Astrocyte of the spinal cord (primary cell): ENCODE data around the gene ALK.

Experiments used
- DNase-seq: peaks from one replicate; pipeline ENCODE4 v3.0.0; 2011; ENCODE audit warnings: low read depth, low spot score
- H3K4me3 ChIP-seq: 2 replicates; pipeline ENCODE4 v1.5.1; 2011; ENCODE audit warnings: low read depth, mild to moderate bottlenecking, low read length, moderate library complexity
- in situ Hi-C: cut with HindIII; loops from 2 replicates; pipeline ENCODE4 v1.10.0; 2017; ENCODE audit warnings: low sequenced_read_pairs
- TF ChIP-seq, protein P1 (sequence below): IDR thresholded peaks from 2 replicates; pipeline ENCODE4 v1.5.1; 2012; ENCODE audit warnings: low read depth, mild to moderate bottlenecking, low read length, inconsistent platforms

The ALK gene

DNA sequence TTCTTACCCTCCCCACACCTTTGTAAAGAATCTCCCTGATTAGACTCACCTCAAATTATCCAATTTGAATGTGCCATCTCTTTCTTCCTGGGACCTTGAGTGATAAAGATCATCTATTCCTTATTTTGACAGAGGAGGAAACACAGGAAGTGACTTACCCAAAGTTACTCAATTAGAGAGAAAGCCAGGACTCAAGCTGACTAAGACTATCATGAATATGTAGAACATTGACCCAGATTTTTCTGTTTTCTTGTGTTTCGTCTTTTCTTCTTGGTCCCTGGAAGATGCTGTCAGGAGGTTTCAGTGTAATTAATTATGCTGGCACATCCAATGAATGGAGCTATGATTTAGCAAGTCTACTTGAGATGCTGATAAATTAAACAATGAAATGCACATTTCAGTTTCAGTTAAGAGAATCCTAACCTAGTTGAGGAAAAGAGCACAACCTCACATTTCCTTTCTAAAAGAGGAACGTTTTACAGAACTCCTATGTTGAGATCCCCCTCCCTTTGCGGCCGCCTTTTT is 425.8 kb downstream of the ALK start:
- no peak overlapping the region for H3K4me3 ChIP-seq
- no peak for DNase-seq
- TF ChIP-seq, protein P1, sequence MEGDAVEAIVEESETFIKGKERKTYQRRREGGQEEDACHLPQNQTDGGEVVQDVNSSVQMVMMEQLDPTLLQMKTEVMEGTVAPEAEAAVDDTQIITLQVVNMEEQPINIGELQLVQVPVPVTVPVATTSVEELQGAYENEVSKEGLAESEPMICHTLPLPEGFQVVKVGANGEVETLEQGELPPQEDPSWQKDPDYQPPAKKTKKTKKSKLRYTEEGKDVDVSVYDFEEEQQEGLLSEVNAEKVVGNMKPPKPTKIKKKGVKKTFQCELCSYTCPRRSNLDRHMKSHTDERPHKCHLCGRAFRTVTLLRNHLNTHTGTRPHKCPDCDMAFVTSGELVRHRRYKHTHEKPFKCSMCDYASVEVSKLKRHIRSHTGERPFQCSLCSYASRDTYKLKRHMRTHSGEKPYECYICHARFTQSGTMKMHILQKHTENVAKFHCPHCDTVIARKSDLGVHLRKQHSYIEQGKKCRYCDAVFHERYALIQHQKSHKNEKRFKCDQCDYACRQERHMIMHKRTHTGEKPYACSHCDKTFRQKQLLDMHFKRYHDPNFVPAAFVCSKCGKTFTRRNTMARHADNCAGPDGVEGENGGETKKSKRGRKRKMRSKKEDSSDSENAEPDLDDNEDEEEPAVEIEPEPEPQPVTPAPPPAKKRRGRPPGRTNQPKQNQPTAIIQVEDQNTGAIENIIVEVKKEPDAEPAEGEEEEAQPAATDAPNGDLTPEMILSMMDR: no peak
- in situ Hi-C loops: no loop called here

DNA sequence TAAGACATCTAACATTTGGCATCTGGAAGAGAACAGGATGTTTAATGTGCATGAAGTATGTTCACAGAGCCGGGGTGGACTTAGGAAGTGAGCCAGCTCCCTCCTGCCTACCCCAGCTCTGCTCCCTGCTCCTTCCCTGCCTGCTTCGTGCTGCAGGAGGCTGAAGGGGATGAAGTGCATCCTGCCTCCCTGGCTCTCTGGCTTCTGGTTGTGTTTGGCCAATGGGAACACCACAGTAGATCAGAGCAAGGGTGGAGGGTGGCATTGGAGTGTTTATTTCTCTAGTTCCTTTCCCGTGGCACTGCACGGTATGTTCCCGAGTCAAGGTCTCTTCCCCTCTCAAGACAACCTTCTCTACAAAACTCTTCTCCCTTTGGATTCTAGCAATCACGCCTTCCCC is 426.3 kb downstream of the ALK start:
- TF ChIP-seq, protein P1: no peak
- in situ Hi-C loops: no loop called here
- H3K4me3 ChIP-seq: no peak overlapping the region
- no peak for DNase-seq

DNA sequence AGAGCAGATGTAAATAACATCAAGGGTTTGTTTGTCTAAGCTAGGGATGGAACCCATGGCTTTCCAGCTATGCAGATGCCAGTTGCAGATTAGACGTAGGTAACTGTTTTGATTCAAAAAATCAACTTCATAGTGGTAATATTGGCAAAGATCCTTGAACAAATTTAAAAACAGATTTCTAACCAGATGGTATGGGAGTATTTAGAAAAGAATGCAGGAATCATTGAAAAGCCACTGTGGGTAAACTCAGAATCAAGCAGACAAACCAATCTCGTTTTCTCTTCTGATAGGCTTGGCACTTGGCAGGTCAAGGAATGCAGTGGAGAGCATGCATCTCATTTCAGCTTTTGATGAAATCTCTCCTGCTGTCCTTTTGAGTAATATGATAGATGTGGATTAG is 428.7 kb downstream of the ALK start:
- no peak for DNase-seq
- TF ChIP-seq, protein P1: no peak
- H3K4me3 ChIP-seq: no peak overlapping the region
- in situ Hi-C loops: no loop called here

DNA sequence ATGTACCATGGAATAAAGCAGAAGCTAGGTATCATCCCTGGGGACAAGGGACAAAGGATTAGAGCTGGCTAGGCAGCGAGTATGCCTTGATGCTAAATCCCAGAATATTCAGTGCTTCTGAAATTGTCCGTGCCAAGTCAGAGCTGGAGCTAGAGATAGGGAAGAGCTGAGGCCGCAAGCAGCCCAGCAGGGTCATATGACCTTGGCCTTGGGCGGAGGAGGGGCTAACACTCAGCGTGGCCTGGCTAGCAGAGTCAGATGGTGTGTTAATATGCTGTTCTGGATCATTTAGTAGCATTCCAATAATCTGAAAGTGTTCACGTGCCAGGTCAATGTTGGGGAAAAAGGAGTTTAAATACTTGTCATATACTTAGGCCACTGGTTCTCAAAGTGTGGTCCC is 431.3 kb downstream of the ALK start:
- in situ Hi-C loops: no loop called here
- H3K4me3 ChIP-seq: no peak overlapping the region
- TF ChIP-seq, protein P1: no peak
- DNase-seq: no peak

DNA sequence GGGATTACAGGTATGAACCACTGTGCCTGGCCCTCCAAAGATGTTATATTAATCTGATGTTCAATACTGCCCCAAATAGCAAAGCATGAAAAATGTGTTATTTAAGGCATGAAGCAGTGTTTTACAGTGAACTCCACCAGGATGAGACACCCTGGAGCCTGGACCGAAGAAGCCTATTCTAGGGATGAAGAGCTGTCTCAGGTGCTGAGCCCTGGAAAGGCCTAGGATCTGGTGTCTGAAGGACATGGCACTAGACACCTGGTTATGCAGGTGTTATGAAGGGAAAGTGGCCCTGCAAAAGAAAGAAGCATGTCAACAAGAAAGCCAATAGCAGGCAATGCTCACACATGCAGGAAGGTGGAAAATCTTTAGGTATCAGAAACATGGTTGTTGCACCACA is 431.8 kb downstream of the ALK start:
- DNase-seq: no peak
- TF ChIP-seq, protein P1: no peak
- in situ Hi-C loops: no loop called here
- no peak overlapping the region for H3K4me3 ChIP-seq

DNA sequence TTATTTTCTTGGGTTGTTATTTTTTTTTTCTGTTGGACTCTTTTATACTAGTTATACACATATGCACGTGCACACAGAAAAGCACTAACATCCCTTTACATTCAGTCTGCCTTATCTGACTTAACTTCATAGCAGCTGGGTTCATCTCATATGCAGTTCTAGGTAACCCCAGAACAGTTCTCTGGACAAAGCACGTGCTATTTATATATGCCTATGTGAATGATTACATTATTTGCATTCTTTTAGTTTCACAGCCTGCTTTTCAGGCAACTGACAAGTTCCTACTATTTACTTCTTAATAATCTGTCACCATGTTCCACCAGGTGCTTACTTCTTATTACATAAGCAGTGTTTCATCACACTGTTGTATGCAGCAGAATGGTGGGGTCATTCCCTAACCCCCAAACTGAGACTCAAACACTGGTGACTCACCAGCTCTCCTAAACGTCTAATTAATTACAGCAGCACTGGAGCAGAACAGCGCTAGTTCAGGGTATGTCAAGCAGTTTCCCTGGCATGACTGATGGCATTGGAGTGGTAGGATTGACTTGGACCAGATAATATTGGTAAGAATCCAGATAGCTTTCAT is 433.3 kb downstream of the ALK start:
- DNase-seq: no peak
- in situ Hi-C loops: no loop called here
- H3K4me3 ChIP-seq: no peak overlapping the region
- TF ChIP-seq, protein P1: no peak

DNA sequence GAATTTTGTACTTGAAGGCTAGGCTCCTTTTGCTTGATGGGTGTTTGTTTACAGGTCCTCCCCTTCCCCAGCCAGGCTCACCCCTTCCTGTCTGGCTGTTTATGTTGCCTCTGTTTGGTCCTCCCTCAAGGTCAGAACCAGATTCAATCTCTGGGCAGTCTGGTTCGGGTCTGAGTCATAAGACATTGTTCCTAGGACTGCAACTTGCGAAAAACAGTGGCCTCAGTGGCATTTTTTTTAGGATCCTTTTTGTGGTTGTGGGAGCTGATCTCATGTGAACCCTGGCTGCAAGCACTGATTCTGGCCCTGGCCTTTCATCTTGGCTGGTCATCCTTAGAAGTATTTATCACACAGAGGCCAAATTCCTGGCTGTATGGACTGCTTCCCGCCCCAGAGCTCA is 435.8 kb downstream of the ALK start:
- in situ Hi-C loops: no loop called here
- DNase-seq: no peak
- H3K4me3 ChIP-seq: no peak overlapping the region
- TF ChIP-seq, protein P1: no peak
